ENCODE data around the gene ZIC3. TPM values are rescaled to one million over a fixed set of nuclear protein-coding genes. Genes with fewer than 3 reads are reported as not detected.
"Not testable (repeated sequence)": the region's sequence is repeated elsewhere in the genome, so short reads cannot be mapped to it uniquely, and the experiment has no call there.

ZIC3 gene
- total RNA-seq, 1 donor from 2014 or later: not detected

GRCh38 chrX:137549073-137549472 lies 16.9 kb upstream of the ZIC3 start:
- Histone ChIP-seq H3K27ac (no peak overlapping the region), H3K4me3 (no peak overlapping the region), H3K4me1 (no peaks in the 10 kb centered on the region), H3K27me3 (no peaks in the 10 kb centered on the region), H3K9me3 (no peaks in the 10 kb centered on the region), H3K36me3 (no peaks in the 10 kb centered on the region)
- DNase-seq (ENCODE audit: low spot score in 2 of 2): no peak
- TF ChIP-seq, protein P1, sequence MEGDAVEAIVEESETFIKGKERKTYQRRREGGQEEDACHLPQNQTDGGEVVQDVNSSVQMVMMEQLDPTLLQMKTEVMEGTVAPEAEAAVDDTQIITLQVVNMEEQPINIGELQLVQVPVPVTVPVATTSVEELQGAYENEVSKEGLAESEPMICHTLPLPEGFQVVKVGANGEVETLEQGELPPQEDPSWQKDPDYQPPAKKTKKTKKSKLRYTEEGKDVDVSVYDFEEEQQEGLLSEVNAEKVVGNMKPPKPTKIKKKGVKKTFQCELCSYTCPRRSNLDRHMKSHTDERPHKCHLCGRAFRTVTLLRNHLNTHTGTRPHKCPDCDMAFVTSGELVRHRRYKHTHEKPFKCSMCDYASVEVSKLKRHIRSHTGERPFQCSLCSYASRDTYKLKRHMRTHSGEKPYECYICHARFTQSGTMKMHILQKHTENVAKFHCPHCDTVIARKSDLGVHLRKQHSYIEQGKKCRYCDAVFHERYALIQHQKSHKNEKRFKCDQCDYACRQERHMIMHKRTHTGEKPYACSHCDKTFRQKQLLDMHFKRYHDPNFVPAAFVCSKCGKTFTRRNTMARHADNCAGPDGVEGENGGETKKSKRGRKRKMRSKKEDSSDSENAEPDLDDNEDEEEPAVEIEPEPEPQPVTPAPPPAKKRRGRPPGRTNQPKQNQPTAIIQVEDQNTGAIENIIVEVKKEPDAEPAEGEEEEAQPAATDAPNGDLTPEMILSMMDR (IDR thresholded peaks at IDR 0.05): no peak
- intact Hi-C loops (cut with DNase I): no loop called here

- TF ChIP-seq, protein P1 (IDR thresholded peaks at IDR 0.05): no peak
- no peaks in the 10 kb centered on the region for H3K36me3 ChIP-seq
- intact Hi-C loops (cut with DNase I): no loop called here
- H3K27ac ChIP-seq: no peak overlapping the region
- no peaks in the 10 kb centered on the region for H3K4me1 ChIP-seq
- no peaks in the 10 kb centered on the region for H3K27me3 ChIP-seq
- no peaks in the 10 kb centered on the region for H3K9me3 ChIP-seq
- no peak for DNase-seq (ENCODE audit: low spot score in 2 of 2)
- H3K4me3 ChIP-seq: peak overlapping the region in 1 of 2 donors; percentile 31
These were observed 15.9 kb upstream of the ZIC3 start for GRCh38 chrX:137549851-137550664.

DNA sequence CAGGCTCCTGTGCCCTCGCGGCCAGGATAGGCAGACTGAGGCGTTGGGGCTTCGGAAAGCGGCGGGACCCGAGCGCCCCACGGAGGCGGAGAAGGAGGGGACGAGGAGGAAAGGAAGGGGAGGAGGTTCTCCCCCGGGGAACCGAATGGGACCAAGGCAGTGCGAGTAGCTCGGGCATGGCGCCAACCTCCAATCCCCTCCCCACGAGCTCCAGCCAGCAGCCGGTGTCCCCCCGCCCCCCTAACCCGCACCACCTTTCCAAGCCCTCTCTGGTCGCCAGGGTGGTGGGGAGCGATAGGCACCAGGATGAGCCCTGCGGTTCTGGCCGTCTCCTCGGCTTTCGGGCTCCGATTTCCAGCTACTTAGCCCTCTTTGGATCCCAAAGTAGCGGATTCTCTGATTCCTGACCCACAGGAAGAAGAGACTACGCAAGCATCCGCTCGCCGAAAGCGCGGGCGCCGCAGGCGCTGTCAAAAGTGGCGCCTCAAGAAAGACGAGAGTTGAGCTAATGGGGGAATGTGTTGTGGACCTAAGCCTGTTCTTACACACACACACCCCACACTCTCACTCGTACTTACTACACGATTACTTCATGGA lies 15.2 kb upstream of the ZIC3 start:
- Histone ChIP-seq H3K9me3 (no peaks in the 10 kb centered on the region), H3K27ac (no peak overlapping the region), H3K4me3 (peak overlapping the region in 1 of 2 donors; percentile 31), H3K36me3 (no peaks in the 10 kb centered on the region), H3K27me3 (no peaks in the 10 kb centered on the region), H3K4me1 (no peaks in the 10 kb centered on the region)
- intact Hi-C loops (cut with DNase I): no loop called here
- no peak for DNase-seq (ENCODE audit: low spot score in 2 of 2)
- TF ChIP-seq, protein P1 (IDR thresholded peaks at IDR 0.05): no peak

GRCh38 chrX:137552098-137552497 lies 13.8 kb upstream of the ZIC3 start:
- H3K9me3 ChIP-seq; H3K4me1 ChIP-seq; H3K27ac ChIP-seq; intact Hi-C loops (cut with DNase I); DNase-seq (ENCODE audit: low spot score in 2 of 2); H3K27me3 ChIP-seq; H3K36me3 ChIP-seq; H3K4me3 ChIP-seq: not testable (repeated sequence)

- DNase-seq (ENCODE audit: low spot score in 2 of 2): no peak
- intact Hi-C loops (cut with DNase I): no loop called here
- H3K9me3 ChIP-seq: no peaks in the 10 kb centered on the region
- H3K27me3 ChIP-seq: no peaks in the 10 kb centered on the region
- TF ChIP-seq, protein P1 (IDR thresholded peaks at IDR 0.05): no peak
- no peaks in the 10 kb centered on the region for H3K36me3 ChIP-seq
- no peak overlapping the region for H3K4me3 ChIP-seq
- no peaks in the 10 kb centered on the region for H3K4me1 ChIP-seq
- no peak overlapping the region for H3K27ac ChIP-seq
These were observed 3.8 kb upstream of the ZIC3 start for GRCh38 chrX:137562096-137562495.
